Fibroblast of pulmonary artery (primary cell): ENCODE data around the gene TEX54.

Source experiments
- DNase-seq: peaks from one replicate; pipeline ENCODE4 v3.0.0-alpha.2; 2010; ENCODE audit warnings: low read depth
- H3K4me3 ChIP-seq: replicated peaks from 2 replicates; pipeline ENCODE4 v1.5.1; 2011; ENCODE audit warnings: low read depth, mild to moderate bottlenecking, control low read depth, low read length, moderate library complexity
- CTCF ChIP-seq: IDR thresholded peaks from 2 replicates; pipeline ENCODE4 v1.5.1; 2011; ENCODE audit warnings: mild to moderate bottlenecking, control low read depth, low read length, inconsistent platforms; ENCODE audit errors: missing control alignments

Gene TEX54

GRCh38 chr11:62854013-62854824, 21.6 kb upstream of the TEX54 start:
- no peak for DNase-seq
- peak overlapping the region; percentile 82 for H3K4me3 ChIP-seq
- no peak for TF ChIP-seq CTCF

DNA sequence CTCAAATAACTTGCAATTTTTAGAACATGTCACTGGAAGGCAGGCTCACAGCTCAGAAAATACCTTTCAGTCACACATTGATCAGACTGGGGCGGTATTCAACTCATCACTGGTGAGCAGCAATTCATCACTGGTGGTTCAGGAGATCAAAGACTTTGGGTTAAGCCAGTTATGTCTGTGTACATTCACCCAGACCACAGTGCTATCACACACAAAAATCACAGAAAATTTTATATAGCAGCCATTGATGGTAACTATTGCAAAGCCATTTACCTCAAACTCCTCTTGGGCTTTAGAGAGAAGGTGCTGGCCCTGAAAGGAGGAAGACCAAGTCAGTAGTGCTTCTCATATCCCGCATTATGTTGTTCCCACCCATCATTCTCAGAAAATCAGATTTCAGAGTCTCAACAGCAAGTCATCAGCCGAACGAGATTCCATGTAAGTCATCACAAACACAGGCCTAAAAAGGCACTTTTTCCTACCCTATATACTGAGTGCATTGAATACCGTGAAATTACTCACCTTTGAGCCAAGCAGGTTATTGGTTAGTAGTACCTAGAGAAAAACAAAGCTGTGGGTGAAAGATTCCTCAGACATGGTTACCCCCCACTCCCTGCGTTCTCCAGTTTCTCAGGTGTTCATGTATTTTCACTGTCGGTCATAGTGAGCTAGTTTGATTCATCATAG, 20.8 kb upstream of the TEX54 start:
- peak overlapping the region; percentile 82 for H3K4me3 ChIP-seq
- TF ChIP-seq CTCF: no peak
- no peak for DNase-seq

DNA sequence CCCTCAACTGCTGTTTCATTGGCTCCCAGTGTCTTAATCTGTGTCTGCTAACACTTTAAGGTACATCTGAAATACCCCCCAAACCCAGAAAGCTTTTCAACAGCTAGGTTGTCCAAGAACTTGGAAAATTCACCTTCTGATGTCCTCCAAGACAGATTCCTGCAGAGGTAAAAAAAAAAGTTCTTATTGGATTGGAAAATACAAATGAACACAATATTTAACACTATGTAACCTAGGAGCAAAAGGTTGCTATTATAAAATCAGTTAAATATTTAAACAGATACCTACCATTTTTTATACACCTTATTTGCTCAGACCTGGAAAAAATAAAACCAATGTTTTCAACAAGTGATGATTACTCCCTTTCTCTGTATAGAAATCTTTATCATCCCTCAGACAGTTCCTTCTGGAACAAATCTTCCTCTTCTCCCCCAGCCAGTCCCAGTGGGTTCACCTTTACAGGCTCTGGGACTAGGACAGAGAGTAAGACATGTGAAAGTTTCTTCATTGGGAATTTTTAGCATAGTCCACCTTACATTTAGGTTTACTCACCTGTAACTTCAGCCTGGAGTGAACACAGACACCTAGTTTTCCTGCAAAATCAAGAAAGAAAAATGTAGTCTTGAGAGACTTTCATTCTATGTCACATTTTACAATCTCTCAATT, 20.0 kb upstream of the TEX54 start:
- no peak for DNase-seq
- H3K4me3 ChIP-seq: no peak overlapping the region
- TF ChIP-seq CTCF: no peak

DNA sequence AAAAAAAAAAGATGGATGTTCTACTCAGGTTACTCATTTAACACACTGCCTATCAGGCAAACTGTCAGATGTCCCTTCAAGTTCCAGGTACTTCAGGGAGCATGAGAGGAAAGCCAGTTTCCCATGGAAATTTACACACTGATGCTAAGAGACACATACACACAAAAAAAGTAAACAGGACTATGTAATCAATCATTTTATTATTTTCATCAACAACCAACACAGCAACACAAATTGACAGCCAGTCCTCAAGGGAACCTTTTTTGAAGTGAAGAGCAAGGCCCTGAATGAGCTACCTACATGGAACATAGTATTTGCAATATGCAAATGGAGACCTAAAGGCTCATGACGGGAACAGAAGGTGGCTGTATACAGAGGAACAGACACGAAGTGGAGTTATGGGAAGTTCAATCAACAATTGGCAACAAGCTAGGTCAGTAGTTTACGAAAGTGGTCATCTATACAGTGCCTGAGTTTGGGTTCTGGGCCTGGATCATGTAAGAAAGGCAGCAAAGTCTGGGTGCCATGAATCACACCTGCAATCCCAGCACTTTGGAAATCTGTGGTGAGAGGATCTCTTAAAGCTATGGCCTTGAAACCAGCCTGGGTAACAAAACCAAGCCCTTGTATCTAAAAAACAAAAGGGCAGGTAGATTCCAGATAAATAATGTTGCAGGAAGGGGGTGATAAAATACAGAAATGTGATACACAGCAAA, 19.3 kb upstream of the TEX54 start:
- no peak overlapping the region for H3K4me3 ChIP-seq
- no peak for TF ChIP-seq CTCF
- DNase-seq: no peak

GRCh38 chr11:62850911-62851806, 18.5 kb upstream of the TEX54 start:
- H3K4me3 ChIP-seq: no peak overlapping the region
- no peak for DNase-seq
- no peak for TF ChIP-seq CTCF

DNA sequence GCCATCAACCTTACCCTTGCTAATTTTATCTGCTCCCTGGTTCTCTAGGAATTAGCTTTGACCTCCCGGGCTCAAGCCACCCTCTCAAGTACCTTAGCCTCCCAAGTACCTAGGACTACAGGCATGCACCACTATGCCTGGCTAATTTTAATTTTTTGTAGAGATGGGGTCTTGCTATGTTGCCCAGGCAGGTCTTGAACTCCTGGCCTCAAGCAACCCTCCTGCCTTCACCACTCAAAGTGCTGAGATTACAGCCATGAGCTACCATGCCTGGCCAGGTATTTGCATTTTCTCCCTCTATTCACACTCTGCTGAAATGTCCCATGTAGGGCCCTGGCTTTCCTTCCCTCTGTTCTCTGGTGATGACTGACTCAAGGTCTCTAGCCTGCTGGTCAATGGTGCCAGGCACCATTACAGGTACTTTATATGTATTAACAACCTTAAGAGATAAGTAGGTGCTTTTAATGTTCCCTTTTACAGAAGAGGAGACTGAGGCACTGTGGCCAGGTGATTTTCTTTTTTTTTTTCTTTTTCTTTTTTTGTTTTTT, 15.2 kb upstream of the TEX54 start:
- TF ChIP-seq CTCF: no peak
- H3K4me3 ChIP-seq: no peak overlapping the region
- DNase-seq: no peak
